ENCODE data around the gene NHS.

NHS gene

DNA sequence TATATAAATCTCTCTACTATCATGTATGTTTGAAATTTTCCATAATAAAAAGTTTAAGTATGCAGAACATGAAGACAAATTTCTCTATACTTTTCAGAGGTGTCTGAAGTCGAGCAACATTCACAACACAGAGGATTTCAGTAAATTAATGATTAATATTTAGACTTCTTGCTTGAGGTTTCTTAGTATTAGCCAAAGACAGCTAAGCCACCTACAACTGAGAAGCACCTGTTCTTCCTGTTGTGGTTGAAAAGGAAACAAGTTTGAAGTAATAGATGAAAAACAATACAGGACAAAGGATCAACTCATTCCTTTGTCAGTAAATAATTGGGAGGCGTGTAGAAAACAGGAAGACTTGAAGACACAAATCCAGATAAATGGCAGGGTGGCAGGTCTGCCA is 383.4 kb downstream of the NHS start:
- Histone ChIP-seq H3K9me3 (ENCODE audit: control insufficient read depth in 2 of 2, low read length in 2 of 2) (no peaks in the 10 kb centered on the region), H3K9ac (ENCODE audit: low read depth in 1 of 2, low read length in 2 of 2) (no peak overlapping the region), H3K4me3 (ENCODE audit: low read length in 2 of 2) (no peak overlapping the region), H3K36me3 (ENCODE audit: control insufficient read depth in 2 of 2, insufficient read depth in 2 of 2, low read length in 2 of 2) (peaks cover 0 to 4% of the 10 kb centered on the region in 2 donors), H3K27ac (ENCODE audit: low read depth in 2 of 2, low read length in 2 of 2) (no peak overlapping the region), H3K4me1 (ENCODE audit: control insufficient read depth in 2 of 2, insufficient read depth in 2 of 2, low read length in 2 of 2) (no peaks in the 10 kb centered on the region), H3K27me3 (ENCODE audit: control insufficient read depth in 2 of 2, insufficient read depth in 2 of 2, low read length in 2 of 2) (peaks cover 0 to 5% of the 10 kb centered on the region in 2 donors)

DNA sequence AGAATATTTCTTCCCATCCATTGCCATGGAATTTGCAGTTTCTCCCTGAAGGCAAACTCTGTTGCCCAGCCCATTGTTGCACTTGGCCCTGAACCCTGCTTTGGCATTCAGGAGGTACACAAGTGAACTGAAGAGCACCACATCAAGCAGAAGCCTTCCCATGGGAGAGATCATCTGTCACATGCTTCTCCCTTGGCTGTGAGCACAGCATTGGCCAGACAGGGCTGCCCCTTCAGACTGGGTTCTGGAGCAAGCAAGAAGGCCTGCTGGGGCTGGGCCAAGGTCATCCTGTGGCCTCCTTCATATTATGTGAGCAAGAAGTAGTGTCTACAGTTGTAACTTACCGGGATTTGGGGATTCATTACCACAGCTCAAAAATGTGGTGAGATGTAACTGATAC is 385.0 kb downstream of the NHS start:
- Histone ChIP-seq H3K4me1 (ENCODE audit: control insufficient read depth in 2 of 2, insufficient read depth in 2 of 2, low read length in 2 of 2) (no peaks in the 10 kb centered on the region), H3K27me3 (ENCODE audit: control insufficient read depth in 2 of 2, insufficient read depth in 2 of 2, low read length in 2 of 2) (peaks cover 0 to 5% of the 10 kb centered on the region in 2 donors), H3K9ac (ENCODE audit: low read depth in 1 of 2, low read length in 2 of 2) (no peak overlapping the region), H3K9me3 (ENCODE audit: control insufficient read depth in 2 of 2, low read length in 2 of 2) (no peaks in the 10 kb centered on the region), H3K4me3 (ENCODE audit: low read length in 2 of 2) (no peak overlapping the region), H3K36me3 (ENCODE audit: control insufficient read depth in 2 of 2, insufficient read depth in 2 of 2, low read length in 2 of 2) (no peaks in the 10 kb centered on the region), H3K27ac (ENCODE audit: low read depth in 2 of 2, low read length in 2 of 2) (no peak overlapping the region)

DNA sequence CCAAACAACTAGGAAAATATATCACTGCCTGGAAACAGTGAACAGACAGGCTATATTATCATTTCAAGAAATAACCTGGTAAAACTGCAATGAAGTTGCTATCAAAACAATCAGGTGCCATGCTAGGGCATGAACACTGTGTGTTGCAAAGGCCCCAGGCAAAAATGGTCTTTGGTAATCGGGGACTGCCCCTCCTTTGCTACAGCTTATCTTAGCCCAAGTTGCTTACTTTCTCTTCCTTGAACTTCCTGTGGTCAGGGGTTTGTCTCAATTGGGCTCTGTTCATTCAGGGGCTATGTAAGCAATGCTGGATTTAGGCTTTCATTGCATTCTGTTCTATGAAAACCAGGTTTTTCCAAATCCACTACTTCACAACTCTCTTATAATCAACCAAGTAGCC is 392.7 kb downstream of the NHS start:
- Histone ChIP-seq H3K27ac (ENCODE audit: low read depth in 2 of 2, low read length in 2 of 2) (no peak overlapping the region), H3K9ac (ENCODE audit: low read depth in 1 of 2, low read length in 2 of 2) (no peak overlapping the region), H3K36me3 (ENCODE audit: control insufficient read depth in 2 of 2, insufficient read depth in 2 of 2, low read length in 2 of 2) (no peaks in the 10 kb centered on the region), H3K9me3 (ENCODE audit: control insufficient read depth in 2 of 2, low read length in 2 of 2) (no peaks in the 10 kb centered on the region), H3K4me3 (ENCODE audit: low read length in 2 of 2) (no peak overlapping the region), H3K27me3 (ENCODE audit: control insufficient read depth in 2 of 2, insufficient read depth in 2 of 2, low read length in 2 of 2) (peaks cover 0 to 7% of the 10 kb centered on the region in 2 donors), H3K4me1 (ENCODE audit: control insufficient read depth in 2 of 2, insufficient read depth in 2 of 2, low read length in 2 of 2) (no peaks in the 10 kb centered on the region)

DNA sequence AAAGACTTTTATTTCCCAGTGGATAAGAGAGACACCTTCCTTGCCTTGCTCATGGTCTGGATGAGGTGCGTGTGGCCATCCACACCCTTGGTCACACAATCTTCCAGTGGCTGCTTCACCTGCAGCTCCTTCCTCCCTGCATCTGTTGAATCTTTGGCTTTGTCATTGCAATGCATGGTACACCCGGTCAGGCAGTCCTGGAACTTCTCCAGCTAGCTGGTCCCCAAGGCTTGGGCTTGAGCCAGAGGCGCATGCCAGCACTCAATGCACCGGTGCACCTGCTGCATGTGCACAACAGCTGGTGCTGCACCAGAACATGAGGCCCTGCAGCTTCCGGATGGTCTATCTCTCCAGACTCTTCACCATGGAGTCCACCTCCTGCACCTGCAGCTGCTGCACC is 394.0 kb downstream of the NHS start:
- Histone ChIP-seq H3K27ac (ENCODE audit: low read depth in 2 of 2, low read length in 2 of 2) (no peak overlapping the region), H3K4me3 (ENCODE audit: low read length in 2 of 2) (no peak overlapping the region), H3K27me3 (ENCODE audit: control insufficient read depth in 2 of 2, insufficient read depth in 2 of 2, low read length in 2 of 2) (peaks cover 0 to 15% of the 10 kb centered on the region in 2 donors), H3K4me1 (ENCODE audit: control insufficient read depth in 2 of 2, insufficient read depth in 2 of 2, low read length in 2 of 2) (no peaks in the 10 kb centered on the region), H3K36me3 (ENCODE audit: control insufficient read depth in 2 of 2, insufficient read depth in 2 of 2, low read length in 2 of 2) (no peaks in the 10 kb centered on the region), H3K9me3 (ENCODE audit: control insufficient read depth in 2 of 2, low read length in 2 of 2) (no peaks in the 10 kb centered on the region), H3K9ac (ENCODE audit: low read depth in 1 of 2, low read length in 2 of 2) (no peak overlapping the region)

DNA sequence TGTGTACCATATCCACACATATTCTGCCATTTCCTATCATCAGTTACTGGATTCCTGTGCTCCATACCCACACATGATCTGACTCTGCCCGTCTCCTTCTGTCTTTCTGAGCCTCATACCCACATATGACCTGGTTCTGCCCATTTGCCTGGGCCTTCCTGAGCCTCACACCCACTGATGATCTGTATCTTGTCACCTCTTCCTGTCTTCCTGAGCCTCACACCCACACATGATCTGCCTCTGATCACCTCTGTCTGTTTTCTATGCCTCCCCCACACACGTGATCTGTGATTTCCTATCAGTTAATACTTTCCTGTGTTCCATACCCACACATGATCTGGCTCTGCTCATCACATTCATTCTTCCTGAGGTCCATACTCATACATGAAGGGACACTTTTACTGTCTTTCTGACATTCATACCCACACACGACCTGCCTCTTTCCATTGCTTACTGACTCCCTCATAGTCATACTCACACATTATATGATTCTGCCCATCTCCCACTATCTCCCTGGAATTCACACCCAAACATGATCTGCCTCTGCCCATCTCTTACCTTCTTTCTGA is 394.8 kb downstream of the NHS start:
- H3K36me3 ChIP-seq (ENCODE audit: control insufficient read depth in 2 of 2, insufficient read depth in 2 of 2, low read length in 2 of 2), result no peaks in the 10 kb centered on the region
- H3K9ac ChIP-seq (ENCODE audit: low read depth in 1 of 2, low read length in 2 of 2), result no peak overlapping the region
- no peaks in the 10 kb centered on the region for H3K4me1 ChIP-seq (ENCODE audit: control insufficient read depth in 2 of 2, insufficient read depth in 2 of 2, low read length in 2 of 2)
- H3K27ac ChIP-seq (ENCODE audit: low read depth in 2 of 2, low read length in 2 of 2), result no peak overlapping the region
- no peaks in the 10 kb centered on the region for H3K9me3 ChIP-seq (ENCODE audit: control insufficient read depth in 2 of 2, low read length in 2 of 2)
- H3K4me3 ChIP-seq (ENCODE audit: low read length in 2 of 2), result no peak overlapping the region
- H3K27me3 ChIP-seq (ENCODE audit: control insufficient read depth in 2 of 2, insufficient read depth in 2 of 2, low read length in 2 of 2), result peaks cover 0 to 18% of the 10 kb centered on the region in 2 donors

DNA sequence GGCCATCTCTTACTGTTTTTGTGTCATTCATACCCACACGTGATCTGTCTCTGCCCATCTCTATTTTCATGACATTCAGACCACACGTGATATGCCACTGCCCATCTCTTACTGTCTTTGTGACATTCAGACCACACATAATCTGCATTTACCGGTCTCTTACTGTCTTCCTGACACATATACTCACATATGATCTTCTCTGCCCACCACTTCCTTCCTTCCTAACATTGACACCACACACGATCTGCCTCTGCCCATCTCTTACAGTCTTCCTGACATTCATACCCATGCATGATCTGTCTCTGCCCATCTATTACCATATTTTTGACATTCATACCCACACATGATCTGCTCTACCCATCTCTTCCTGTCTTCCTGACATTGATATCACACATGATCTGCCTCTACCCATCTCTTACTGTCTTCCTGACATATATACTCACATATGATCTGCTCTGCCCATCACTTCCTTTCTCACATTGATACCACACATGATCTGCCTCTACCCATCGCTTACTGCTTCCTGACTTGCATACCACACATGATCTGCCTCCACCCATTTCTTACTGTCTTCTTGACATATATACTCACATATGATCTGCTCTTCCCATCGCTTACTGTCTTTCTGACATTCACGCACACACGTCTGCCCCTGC is 398.3 kb downstream of the NHS start:
- Histone ChIP-seq H3K27ac (ENCODE audit: low read depth in 2 of 2, low read length in 2 of 2) (no peak overlapping the region), H3K9me3 (ENCODE audit: control insufficient read depth in 2 of 2, low read length in 2 of 2) (no peaks in the 10 kb centered on the region), H3K4me3 (ENCODE audit: low read length in 2 of 2) (no peak overlapping the region), H3K9ac (ENCODE audit: low read depth in 1 of 2, low read length in 2 of 2) (no peak overlapping the region), H3K4me1 (ENCODE audit: control insufficient read depth in 2 of 2, insufficient read depth in 2 of 2, low read length in 2 of 2) (no peaks in the 10 kb centered on the region), H3K27me3 (ENCODE audit: control insufficient read depth in 2 of 2, insufficient read depth in 2 of 2, low read length in 2 of 2) (peaks cover 0 to 20% of the 10 kb centered on the region in 2 donors), H3K36me3 (ENCODE audit: control insufficient read depth in 2 of 2, insufficient read depth in 2 of 2, low read length in 2 of 2) (no peaks in the 10 kb centered on the region)

DNA sequence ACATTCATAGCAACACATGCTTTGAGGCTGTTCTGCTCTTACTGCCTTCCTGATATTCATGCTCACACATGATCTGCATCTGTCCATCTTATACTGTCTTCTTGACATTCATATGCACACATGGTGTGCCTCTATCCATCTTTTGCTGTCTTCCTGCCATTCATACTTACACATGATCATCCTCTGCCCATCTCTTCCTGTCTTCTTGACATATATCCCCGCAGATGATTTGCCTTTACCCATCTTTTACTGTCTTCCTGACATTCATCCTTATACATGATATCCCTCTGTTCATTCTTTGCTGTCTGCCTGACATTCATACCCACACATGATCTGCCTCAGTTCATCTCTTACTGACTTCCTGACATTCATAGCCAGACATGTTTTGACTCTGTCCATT is 399.1 kb downstream of the NHS start:
- no peak overlapping the region for H3K27ac ChIP-seq (ENCODE audit: low read depth in 2 of 2, low read length in 2 of 2)

DNA sequence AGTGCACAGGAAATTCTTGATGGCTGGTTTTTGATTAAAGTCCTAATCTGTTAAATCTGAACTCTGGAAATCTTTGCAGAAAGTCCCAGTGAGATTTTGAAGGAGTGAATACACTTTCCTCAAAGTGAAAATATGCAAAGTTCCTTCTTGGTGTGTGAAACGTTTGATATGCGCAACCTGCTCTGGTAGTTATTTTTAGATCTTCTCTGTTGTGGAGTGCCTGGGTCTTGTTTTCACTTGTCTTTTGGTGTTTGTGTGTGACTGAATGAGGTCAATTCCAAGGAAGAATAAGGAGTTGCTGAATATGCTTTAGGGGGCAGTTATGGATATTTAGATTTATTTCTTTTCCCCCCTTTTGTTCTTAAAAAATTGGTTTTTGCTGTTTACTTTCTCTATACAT is 404.0 kb downstream of the NHS start:
- peaks cover 0 to 4% of the 10 kb centered on the region in 2 donors for H3K9me3 ChIP-seq (ENCODE audit: control insufficient read depth in 2 of 2, low read length in 2 of 2)
- no peak overlapping the region for H3K9ac ChIP-seq (ENCODE audit: low read depth in 1 of 2, low read length in 2 of 2)
- peaks cover 0 to 5% of the 10 kb centered on the region in 2 donors for H3K27me3 ChIP-seq (ENCODE audit: control insufficient read depth in 2 of 2, insufficient read depth in 2 of 2, low read length in 2 of 2)
- no peak overlapping the region for H3K27ac ChIP-seq (ENCODE audit: low read depth in 2 of 2, low read length in 2 of 2)
- no peaks in the 10 kb centered on the region for H3K4me1 ChIP-seq (ENCODE audit: control insufficient read depth in 2 of 2, insufficient read depth in 2 of 2, low read length in 2 of 2)
- H3K4me3 ChIP-seq (ENCODE audit: low read length in 2 of 2), result no peak overlapping the region
- no peaks in the 10 kb centered on the region for H3K36me3 ChIP-seq (ENCODE audit: control insufficient read depth in 2 of 2, insufficient read depth in 2 of 2, low read length in 2 of 2)

More for the DNA sequence above, 399.1 kb downstream of the NHS start:
- Histone ChIP-seq H3K27me3 (ENCODE audit: control insufficient read depth in 2 of 2, insufficient read depth in 2 of 2, low read length in 2 of 2) (peaks cover 0 to 20% of the 10 kb centered on the region in 2 donors), H3K4me3 (ENCODE audit: low read length in 2 of 2) (no peak overlapping the region), H3K4me1 (ENCODE audit: control insufficient read depth in 2 of 2, insufficient read depth in 2 of 2, low read length in 2 of 2) (no peaks in the 10 kb centered on the region), H3K36me3 (ENCODE audit: control insufficient read depth in 2 of 2, insufficient read depth in 2 of 2, low read length in 2 of 2) (no peaks in the 10 kb centered on the region), H3K9me3 (ENCODE audit: control insufficient read depth in 2 of 2, low read length in 2 of 2) (no peaks in the 10 kb centered on the region), H3K9ac (ENCODE audit: low read depth in 1 of 2, low read length in 2 of 2) (no peak overlapping the region)

DNA sequence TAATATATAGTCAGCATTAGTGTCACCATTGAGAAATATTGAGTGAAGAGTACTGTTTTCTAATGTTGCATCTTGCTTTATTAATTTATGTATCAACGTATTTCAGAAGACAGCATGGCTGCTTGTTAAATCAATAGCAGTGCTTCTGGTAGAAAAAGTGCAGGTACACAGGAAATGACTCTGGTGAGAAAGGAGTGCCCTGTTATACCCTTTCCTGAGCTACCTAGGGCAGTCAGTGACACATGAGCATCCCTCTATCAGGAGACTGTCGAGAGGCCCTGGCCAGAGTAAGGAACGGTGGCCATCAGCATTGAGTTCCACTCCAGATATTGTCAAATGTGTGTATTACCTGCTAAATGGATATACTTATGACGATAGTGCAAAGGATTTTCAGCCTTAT is 404.4 kb downstream of the NHS start:
- Histone ChIP-seq H3K4me3 (ENCODE audit: low read length in 2 of 2) (no peak overlapping the region), H3K9ac (ENCODE audit: low read depth in 1 of 2, low read length in 2 of 2) (no peak overlapping the region), H3K27me3 (ENCODE audit: control insufficient read depth in 2 of 2, insufficient read depth in 2 of 2, low read length in 2 of 2) (peaks cover 0 to 2% of the 10 kb centered on the region in 2 donors), H3K9me3 (ENCODE audit: control insufficient read depth in 2 of 2, low read length in 2 of 2) (peaks cover 0 to 4% of the 10 kb centered on the region in 2 donors), H3K27ac (ENCODE audit: low read depth in 2 of 2, low read length in 2 of 2) (no peak overlapping the region), H3K4me1 (ENCODE audit: control insufficient read depth in 2 of 2, insufficient read depth in 2 of 2, low read length in 2 of 2) (no peaks in the 10 kb centered on the region), H3K36me3 (ENCODE audit: control insufficient read depth in 2 of 2, insufficient read depth in 2 of 2, low read length in 2 of 2) (no peaks in the 10 kb centered on the region)
